Transverse colon (tissue), 4 donors: ENCODE measurements around the gene DYNLRB1. TPM values are rescaled to one million over a fixed set of nuclear protein-coding genes. Genes with fewer than 3 reads are reported as not detected.
"Not testable (repeated sequence)": the region's sequence is repeated elsewhere in the genome, so short reads cannot be mapped to it uniquely, and the experiment has no call there.

Experiments
- DNase-seq: peaks from one replicate; pipeline ENCODE4 v3.0.0-alpha.2; 2019
- H3K27ac ChIP-seq, 4 donors: fragments of 200-600 bp; sonication (generic); 2 replicates each; pipeline ENCODE4 v1.5.1; 2016 to 2018; ENCODE audit warnings: inconsistent platforms in 4 of 4
- H3K27me3 ChIP-seq: fragments of 200-600 bp; sonication (generic); 2 replicates; pipeline ENCODE4 v1.5.1; 2017; ENCODE audit warnings: inconsistent platforms
- H3K36me3 ChIP-seq, 4 donors: fragments of 200-600 bp; sonication (generic); 2 replicates each; pipeline ENCODE4 v1.5.1; 2017 to 2019; ENCODE audit warnings: inconsistent platforms in 4 of 4
- H3K4me1 ChIP-seq, 4 donors: fragments of 200-600 bp; sonication (generic); 2 replicates each; pipeline ENCODE4 v1.5.1; 2017 to 2020; ENCODE audit warnings: inconsistent platforms in 4 of 4
- H3K4me3 ChIP-seq, 4 donors: fragments of 200-600 bp; sonication (generic); 1 replicate in 1 of 4; 2 replicates in 3 of 4; pipeline versions ENCODE4 v1.5.1 to v1.6.1; 2017 to 2019; ENCODE audit warnings: inconsistent platforms in 4 of 4
- H3K9me3 ChIP-seq, 2 donors: fragments of 200-600 bp; sonication (generic); 2 replicates each; pipeline ENCODE4 v1.5.1; 2017 to 2019; ENCODE audit warnings: inconsistent platforms in 2 of 2
- EP300 ChIP-seq: sonication (generic); formaldehyde crosslinking; IDR thresholded peaks from one replicate; pipeline ENCODE4 v1.6.1; 2017; ENCODE audit warnings: antibody characterized with exemption, low read depth
- POLR2A ChIP-seq: fragments of 450-650 bp; IDR thresholded peaks from one replicate; pipeline ENCODE4 v1.6.1; 2016; ENCODE audit warnings: antibody characterized with exemption, mild to moderate bottlenecking, moderate library complexity
- POLR2AphosphoS5 ChIP-seq, 3 donors: sonication (generic); formaldehyde crosslinking; IDR thresholded peaks; one replicate each; pipeline ENCODE4 v1.6.1; 2016; ENCODE audit warnings: antibody characterized with exemption in 3 of 3
- WGBS, 2 donors: methylation state at CpG; one replicate each; pipeline ENCODE4 v1.1.5; 2018; ENCODE audit warnings: low coverage in 1 of 2; 5-methylcytosine and 5-hydroxymethylcytosine counted together
- in situ Hi-C, 4 donors: fragments of 200-750 bp; cut with MboI; loops; one replicate each; pipeline versions ENCODE4 v1.15.0 to v1.15.1; 2017; ENCODE audit warnings: low sequenced_read_pairs in 3 of 4, low pct_ligation_motif_present in 1 of 4, low pct_unique_long_range_greater_than_20kb in 1 of 4
- intact Hi-C: fragments of 100-400 bp; cut with DNase I; formaldehyde crosslinking; loops from one replicate; pipeline ENCODE4 v1.15.1; 2023; ENCODE audit warnings: low total_unique reads
- total RNA-seq, 4 donors: library from RNA; depleted of rRNA; stranded (reverse); fragments of >200 nt; gene quantifications; one replicate each; pipeline ENCODE4 v1.1.0, GENCODE V29; 2016
- TF ChIP-seq, protein P1 (sequence below), 5 experiments: fragments of 200-600 bp in 3 of 5; fragments of 450-650 bp in 2 of 5; sonication (generic) in 3 of 5; IDR thresholded peaks; 1 replicate in 2 of 5; 2 replicates in 3 of 5; pipeline ENCODE4 v1.5.1; 2016 to 2017; ENCODE audit warnings: antibody characterized with exemption in 5 of 5, inconsistent platforms in 3 of 5, mild to moderate bottlenecking in 2 of 5, moderate library complexity in 1 of 5

The DYNLRB1 gene
- total RNA-seq, 4 donors from 2014 or later = 80.8 to 178 (median 120) TPM

DNA sequence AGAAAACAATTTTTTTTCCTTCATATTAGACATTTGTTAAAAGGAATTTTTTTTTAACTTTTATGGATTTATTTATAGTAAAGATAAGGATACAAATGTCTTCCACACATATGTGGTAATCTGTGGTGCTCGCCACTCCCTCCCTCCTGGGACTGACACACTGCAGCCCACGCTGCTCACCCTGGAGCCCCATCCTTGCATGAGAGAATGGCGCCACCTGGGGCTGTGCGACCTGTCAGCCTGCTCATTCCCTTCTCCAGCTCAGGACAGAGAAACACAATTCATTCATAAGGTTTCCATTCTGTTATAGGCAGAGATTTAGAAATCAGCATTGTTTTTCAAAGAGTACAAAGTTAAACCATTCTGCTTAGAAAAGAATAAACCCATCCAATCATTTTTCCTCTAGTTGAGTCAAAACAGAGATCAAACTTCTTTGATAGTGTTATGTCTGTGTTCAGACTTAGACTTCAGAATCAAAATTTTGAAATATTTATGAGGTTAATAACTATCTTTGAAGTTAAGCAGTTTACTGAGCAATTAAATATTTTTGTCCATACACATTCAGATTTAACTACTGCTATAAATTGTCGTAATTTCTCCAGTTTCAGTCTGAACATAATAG lies 42.8 kb upstream of the DYNLRB1 start:
- WGBS, 2 donors = 78 to 100% methylated on average over 1 to 5 of the region's 5 CpGs
- peaks cover 0 to 10% (median 3%) of the 10 kb centered on the region in 4 donors for H3K4me1 ChIP-seq
- H3K4me3 ChIP-seq = no peak overlapping the region
- peak; percentile 45 for DNase-seq
- no peaks in the 10 kb centered on the region for H3K9me3 ChIP-seq
- intact Hi-C loops (loop anchor here (10.0 kb wide), 1 partner anchor 849 kb away; no protein-coding TSS in a partner anchor), in situ Hi-C loops (no loop called here)
- H3K27ac ChIP-seq = no peak overlapping the region
- H3K36me3 ChIP-seq = peaks cover 0 to 44% (median 11%) of the 10 kb centered on the region in 4 donors
- TF ChIP-seq POLR2AphosphoS5 (IDR thresholded peaks at IDR 0.05) = no peak
- TF ChIP-seq EP300 = no peak
- TF ChIP-seq, protein P1, sequence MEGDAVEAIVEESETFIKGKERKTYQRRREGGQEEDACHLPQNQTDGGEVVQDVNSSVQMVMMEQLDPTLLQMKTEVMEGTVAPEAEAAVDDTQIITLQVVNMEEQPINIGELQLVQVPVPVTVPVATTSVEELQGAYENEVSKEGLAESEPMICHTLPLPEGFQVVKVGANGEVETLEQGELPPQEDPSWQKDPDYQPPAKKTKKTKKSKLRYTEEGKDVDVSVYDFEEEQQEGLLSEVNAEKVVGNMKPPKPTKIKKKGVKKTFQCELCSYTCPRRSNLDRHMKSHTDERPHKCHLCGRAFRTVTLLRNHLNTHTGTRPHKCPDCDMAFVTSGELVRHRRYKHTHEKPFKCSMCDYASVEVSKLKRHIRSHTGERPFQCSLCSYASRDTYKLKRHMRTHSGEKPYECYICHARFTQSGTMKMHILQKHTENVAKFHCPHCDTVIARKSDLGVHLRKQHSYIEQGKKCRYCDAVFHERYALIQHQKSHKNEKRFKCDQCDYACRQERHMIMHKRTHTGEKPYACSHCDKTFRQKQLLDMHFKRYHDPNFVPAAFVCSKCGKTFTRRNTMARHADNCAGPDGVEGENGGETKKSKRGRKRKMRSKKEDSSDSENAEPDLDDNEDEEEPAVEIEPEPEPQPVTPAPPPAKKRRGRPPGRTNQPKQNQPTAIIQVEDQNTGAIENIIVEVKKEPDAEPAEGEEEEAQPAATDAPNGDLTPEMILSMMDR (IDR thresholded peaks at IDR 0.05) = peak in 3 of 5 experiments; percentile 12 to 21 (median 17)
- no peak for TF ChIP-seq POLR2A
- H3K27me3 ChIP-seq = no peaks in the 10 kb centered on the region

DNA sequence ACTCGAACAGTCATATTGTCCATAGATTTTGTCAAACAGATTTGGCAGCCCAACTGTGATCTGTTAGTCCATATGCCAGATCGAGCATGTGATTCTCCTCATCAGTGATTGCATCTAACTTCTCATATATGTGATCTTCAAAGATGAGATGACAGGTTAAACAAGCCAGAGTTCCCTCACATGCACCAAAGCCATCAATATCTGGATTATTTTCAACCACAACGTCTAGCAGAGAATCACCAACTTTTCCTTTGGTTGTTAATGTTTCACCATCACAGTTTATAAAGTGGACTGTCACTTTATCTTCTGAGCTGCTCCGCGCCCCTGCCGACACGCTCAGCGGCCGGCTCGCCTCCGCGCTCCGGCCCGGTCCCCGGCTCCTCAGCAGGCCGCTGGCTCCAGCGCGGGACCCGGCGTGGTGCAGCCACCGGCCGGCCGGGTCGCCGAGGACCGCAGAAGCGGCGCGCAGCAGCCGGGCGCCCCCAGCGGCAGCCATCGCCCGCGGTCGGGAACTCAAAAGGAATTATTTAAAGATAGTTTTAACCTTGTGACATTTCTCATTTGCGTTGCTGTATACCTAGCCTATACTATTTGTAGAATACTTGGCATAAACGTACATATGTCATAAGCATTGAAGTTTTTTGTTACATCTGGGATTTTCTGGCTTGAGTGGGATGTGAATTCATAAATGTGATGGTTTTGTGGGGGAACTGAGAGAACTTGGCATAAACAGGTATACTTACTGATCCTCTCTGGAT lies 40.1 kb upstream of the DYNLRB1 start:
- TF ChIP-seq, protein P1 (IDR thresholded peaks at IDR 0.05) = peak; percentile 28 to 66 (median 49)
- no peak for TF ChIP-seq EP300
- H3K9me3 ChIP-seq = no peaks in the 10 kb centered on the region
- no peaks in the 10 kb centered on the region for H3K27me3 ChIP-seq
- H3K36me3 ChIP-seq = peaks cover 0 to 45% (median 13%) of the 10 kb centered on the region in 4 donors
- peak overlapping the region in 2 of 4 donors; percentile 3 to 5 for H3K27ac ChIP-seq
- intact Hi-C loops = loop anchor here (10.0 kb wide), 1 partner anchor 851 kb away; no protein-coding TSS in a partner anchor
- peaks cover 0 to 10% (median 3%) of the 10 kb centered on the region in 4 donors for H3K4me1 ChIP-seq
- peak; percentile 44 for DNase-seq
- in situ Hi-C loops = loop anchor here in 1 of 4 donors (25.0 kb wide), 1 partner anchor 164 kb away; the partner anchor contains the start of gene AHCY
- H3K4me3 ChIP-seq = no peak overlapping the region
- WGBS, 2 donors = 44 to 50% methylated on average over 4 to 38 of the region's 38 CpGs

DNA sequence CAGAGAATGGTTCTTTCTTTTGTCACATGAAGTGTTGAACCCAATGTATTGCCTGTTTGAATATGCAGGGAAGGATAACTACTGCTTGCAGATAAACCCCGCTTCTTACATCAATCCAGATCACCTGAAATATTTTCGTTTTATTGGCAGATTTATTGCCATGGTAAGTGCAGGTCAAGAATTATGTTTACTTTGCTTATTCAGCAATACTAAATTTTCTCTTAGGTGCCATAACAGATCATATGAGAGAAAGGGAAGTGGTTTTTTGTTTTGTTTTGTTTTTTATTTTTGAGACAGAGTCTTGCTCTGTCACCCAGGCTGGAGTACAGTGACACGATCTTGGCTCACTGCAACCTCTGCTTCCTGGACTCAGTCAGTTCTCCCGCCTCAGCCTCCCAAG lies 36.6 kb upstream of the DYNLRB1 start:
- no peaks in the 10 kb centered on the region for H3K27me3 ChIP-seq
- H3K36me3 ChIP-seq = peaks cover 2 to 58% (median 25%) of the 10 kb centered on the region in 4 donors
- no peak for DNase-seq
- H3K9me3 ChIP-seq = peaks cover 0 to 4% of the 10 kb centered on the region in 2 donors
- no peak overlapping the region for H3K4me3 ChIP-seq
- peaks cover 0 to 3% (median 0%) of the 10 kb centered on the region in 4 donors for H3K4me1 ChIP-seq
- in situ Hi-C loops (loop anchor here in 1 of 4 donors (25.0 kb wide), 1 partner anchor 167 kb away; the partner anchor contains the start of gene AHCY), intact Hi-C loops (loop anchor here (10.0 kb wide), 1 partner anchor 855 kb away; no protein-coding TSS in a partner anchor)
- no peak for TF ChIP-seq POLR2A
- no peak for TF ChIP-seq POLR2AphosphoS5 (IDR thresholded peaks at IDR 0.05)
- H3K27ac ChIP-seq = no peak overlapping the region
- 60 to 82% methylated on average over 1 to 4 of the region's 4 CpGs for WGBS, 2 donors

DNA sequence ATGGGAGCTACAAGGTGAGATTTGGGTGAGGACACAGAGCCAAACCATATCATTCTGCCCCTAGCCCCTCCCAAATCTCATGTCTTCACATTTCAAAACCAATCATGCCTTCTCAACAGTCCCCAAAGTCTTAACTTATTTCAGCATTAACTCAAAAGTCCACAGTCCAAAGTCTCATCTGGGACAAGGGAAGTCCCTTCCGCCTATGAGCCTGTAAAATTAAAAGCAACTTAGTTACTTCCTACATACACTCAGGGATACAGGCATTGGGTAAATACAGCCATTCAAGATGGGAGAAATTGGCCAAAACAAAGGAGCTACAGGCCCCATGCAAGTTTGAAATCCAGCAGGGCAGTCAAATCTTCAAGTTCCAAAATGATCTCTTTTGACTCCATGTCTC lies 34.1 kb upstream of the DYNLRB1 start:
- H3K27me3 ChIP-seq, H3K4me1 ChIP-seq, H3K27ac ChIP-seq, H3K9me3 ChIP-seq, DNase-seq, intact Hi-C loops, H3K4me3 ChIP-seq: not testable (repeated sequence)
- WGBS, 2 donors = 0 to 33% methylated on average over 1 of the region's 1 CpG
- in situ Hi-C loops = loop anchor here in 1 of 4 donors (25.0 kb wide), 1 partner anchor 170 kb away; the partner anchor contains the start of gene AHCY
- peaks cover 2 to 62% (median 25%) of the 10 kb centered on the region in 4 donors for H3K36me3 ChIP-seq

DNA sequence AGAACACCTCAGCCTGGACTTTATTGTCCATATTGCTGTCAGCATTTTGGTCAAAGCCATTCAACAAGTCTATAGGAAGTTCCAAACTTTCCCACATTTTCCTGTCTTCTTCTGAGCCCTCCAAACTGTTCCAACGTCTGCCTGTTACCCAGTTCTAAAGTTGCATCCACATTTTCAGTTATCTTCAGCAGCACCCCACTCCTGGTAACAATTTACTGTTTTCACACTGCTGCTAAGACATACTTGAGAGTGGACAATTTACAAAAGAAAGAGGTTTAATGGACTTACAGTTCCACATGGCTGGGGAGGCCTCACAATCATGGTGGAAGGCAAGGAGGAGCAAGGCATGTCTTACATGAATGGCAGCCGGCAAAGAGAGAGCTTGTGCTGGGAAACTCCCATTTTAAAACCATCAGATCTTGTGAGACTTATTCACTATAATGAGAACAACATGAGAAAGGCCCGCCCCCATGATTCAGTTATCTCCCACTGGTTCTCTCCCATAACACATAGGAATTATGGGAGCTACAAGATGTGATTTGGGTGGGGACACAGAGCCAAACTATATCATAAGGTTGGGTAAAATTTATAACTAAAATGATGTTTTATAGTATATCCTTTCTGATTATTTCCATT lies 32.5 kb upstream of the DYNLRB1 start:
- in situ Hi-C loops = loop anchor here in 1 of 4 donors (25.0 kb wide), 1 partner anchor 171 kb away; the partner anchor contains the start of gene AHCY
- peaks cover 2 to 46% (median 21%) of the 10 kb centered on the region in 4 donors for H3K36me3 ChIP-seq
- 93 to 100% methylated on average over 3 of the region's 3 CpGs for WGBS, 2 donors
- H3K4me3 ChIP-seq, H3K4me1 ChIP-seq, DNase-seq, intact Hi-C loops, H3K27ac ChIP-seq, H3K9me3 ChIP-seq, H3K27me3 ChIP-seq: not testable (repeated sequence)
